Endothelial cell of umbilical vein (primary cell): ENCODE data around the gene NBL1. TPM values are rescaled to one million over a fixed set of nuclear protein-coding genes. Genes with fewer than 3 reads are reported as not detected.

Experiments used
- BruUV-seq: library from RNA; stranded (reverse); fragments of 400-500 nt; replicated peaks from 2 replicates; lab custom pipeline; 2021; lab: Mats Ljungman, UMichigan
- CTCF ChIA-PET: fragments of 300-600, 350-600 bp; sonication (Branson Sonifier 250); formaldehyde crosslinking; loops from one replicate; lab custom pipeline; 2021; ENCODE audit warnings: antibody characterized with exemption, inconsistent platforms; lab: Charles Lee
- POLR2A ChIA-PET: fragments of 300-600, 350-600 bp; sonication (Branson Sonifier 250); formaldehyde crosslinking; loops from one replicate; lab custom pipeline; 2021; ENCODE audit warnings: antibody characterized with exemption, inconsistent platforms; lab: Charles Lee
- DNase-seq: peaks from one replicate; pipeline ENCODE4 v3.0.0-alpha.2; 2011; ENCODE audit warnings: low read depth, low spot score
- FAIRE-seq: peaks from 2 replicates; lab custom pipeline; 2011; peaks lifted over from hg19 to GRCh38; lab: Jason Lieb, UNC
- H2AFZ ChIP-seq: 2 replicates; pipeline ENCODE4 v1.6.0; 2012; ENCODE audit warnings: low read depth, low read length, control low read depth, inconsistent platforms
- H3K27ac ChIP-seq: 2 replicates; pipeline ENCODE4 v1.5.1; 2011; ENCODE audit warnings: low read depth, mild to moderate bottlenecking, control low read depth, low read length, moderate library complexity; ENCODE audit not compliant: insufficient read depth
- H3K27me3 ChIP-seq, 2 experiments: 2 replicates each; pipeline versions ENCODE4 v1.6.0 to v1.6.1; 2011; ENCODE audit warnings: low read length in 2 of 2, mixed read lengths in 1 of 2; ENCODE audit not compliant: control insufficient read depth in 2 of 2, insufficient read depth in 2 of 2
- H3K36me3 ChIP-seq, 2 experiments: 2 replicates in 1 of 2; 3 replicates in 1 of 2; pipeline ENCODE4 v1.5.1; 2011; ENCODE audit warnings: low read length in 2 of 2, mild to moderate bottlenecking in 1 of 2, moderate library complexity in 1 of 2; ENCODE audit not compliant: control insufficient read depth in 2 of 2, insufficient read depth in 2 of 2; ENCODE audit errors: extremely low read depth in 1 of 2
- H3K4me1 ChIP-seq: 3 replicates; pipeline ENCODE4 v1.5.1; 2011; ENCODE audit warnings: mild to moderate bottlenecking, low read length; ENCODE audit not compliant: control insufficient read depth, insufficient read depth; ENCODE audit errors: extremely low read depth
- H3K4me2 ChIP-seq: 2 replicates; pipeline ENCODE4 v1.6.1; 2011; ENCODE audit warnings: low read length, control low read depth, mixed read lengths; ENCODE audit not compliant: insufficient read depth
- H3K4me3 ChIP-seq, 3 experiments: fragments of 200-600 bp in 1 of 3; sonication (generic), shearing (Covaris generic) in 1 of 3; replicated peaks in 1 of 3; 2 replicates each; pipeline ENCODE4 v1.5.1; 2011 to 2016; ENCODE audit warnings: control low read depth in 3 of 3, low read length in 3 of 3, mild to moderate bottlenecking in 2 of 3, inconsistent platforms in 1 of 3, low read depth in 1 of 3, moderate library complexity in 1 of 3; ENCODE audit not compliant: insufficient read depth in 1 of 3
- H3K79me2 ChIP-seq: 2 replicates; pipeline ENCODE4 v1.6.0; 2012; ENCODE audit warnings: low read length, inconsistent platforms; ENCODE audit not compliant: control insufficient read depth, insufficient read depth
- H3K9ac ChIP-seq: replicated peaks from 2 replicates; pipeline ENCODE3; 2011; ENCODE audit warnings: low read length, control low read depth; ENCODE audit not compliant: insufficient read depth; ENCODE audit errors: extremely low read depth
- H3K9me1 ChIP-seq: replicated peaks from 3 replicates; pipeline ENCODE4 v1.6.0; 2011; ENCODE audit warnings: mild to moderate bottlenecking, low read length; ENCODE audit not compliant: control insufficient read depth, insufficient read depth; ENCODE audit errors: extremely low read depth
- H3K9me3 ChIP-seq: replicated peaks from 2 replicates; pipeline ENCODE4 v1.5.1; 2012; ENCODE audit warnings: low read length, inconsistent platforms; ENCODE audit not compliant: control insufficient read depth, insufficient read depth
- H4K20me1 ChIP-seq: replicated peaks from 2 replicates; pipeline ENCODE3; 2011; ENCODE audit warnings: mild to moderate bottlenecking, low read length; ENCODE audit not compliant: control insufficient read depth, insufficient read depth; ENCODE audit errors: extremely low read depth
- CTCF ChIP-seq, 2 donors: IDR thresholded peaks; 1 replicate in 1 of 2; 2 replicates in 1 of 2; pipeline ENCODE4 v1.5.1; 2011; ENCODE audit warnings: low read length in 2 of 2, mild to moderate bottlenecking in 2 of 2, moderate library complexity in 2 of 2, control low read depth in 1 of 2, inconsistent platforms in 1 of 2, low read depth in 1 of 2; ENCODE audit not compliant: insufficient read depth in 1 of 2; ENCODE audit errors: extremely low read depth in 1 of 2
- EZH2 ChIP-seq: IDR thresholded peaks from 2 replicates; pipeline ENCODE4 v1.6.1; 2012; ENCODE audit warnings: borderline replicate concordance, low read depth, mild to moderate bottlenecking, moderate library complexity, low read length, inconsistent platforms; ENCODE audit not compliant: severe bottlenecking
- FOS ChIP-seq: IDR thresholded peaks from 2 replicates; pipeline ENCODE4 v1.6.1; 2011; ENCODE audit warnings: mild to moderate bottlenecking, low read length, moderate library complexity, borderline replicate concordance; ENCODE audit not compliant: insufficient read depth
- GATA2 ChIP-seq: IDR thresholded peaks from 2 replicates; pipeline ENCODE4 v1.7.0; 2011; ENCODE audit warnings: low read depth, mild to moderate bottlenecking, moderate library complexity, mixed read lengths, low read length; ENCODE audit not compliant: insufficient read length, insufficient read depth
- JUN ChIP-seq: IDR thresholded peaks from 2 replicates; pipeline ENCODE4 v1.6.1; 2011; ENCODE audit warnings: borderline replicate concordance, low read depth; ENCODE audit not compliant: insufficient read length, insufficient read depth
- MAX ChIP-seq: IDR thresholded peaks from 2 replicates; pipeline ENCODE4 v1.6.1; 2011; ENCODE audit not compliant: insufficient read depth, insufficient read length
- MYC ChIP-seq: IDR thresholded peaks from one replicate; pipeline ENCODE4 v1.6.1; 2011; ENCODE audit warnings: mild to moderate bottlenecking, low read depth, low read length
- POLR2A ChIP-seq: IDR thresholded peaks from 2 replicates; pipeline ENCODE4 v1.6.1; 2012; ENCODE audit warnings: low read depth, mild to moderate bottlenecking, control low read depth, low read length
- POLR2AphosphoS5 ChIP-seq: IDR thresholded peaks from 2 replicates; pipeline ENCODE4 v1.6.1; 2012; ENCODE audit warnings: low read depth, mild to moderate bottlenecking, control low read depth, low read length, moderate library complexity; ENCODE audit not compliant: insufficient read depth
- dilution Hi-C: fragments of 300-500 bp; cut with MboI; formaldehyde crosslinking; loops from one replicate; pipeline ENCODE4 v1.15.0; 2019; ENCODE audit warnings: low sequenced_read_pairs; ENCODE audit not compliant: extremely low pct_ligation_motif_present
- intact Hi-C: fragments of 100-400 bp; cut with micrococcal nuclease; formaldehyde crosslinking; loops from one replicate; pipeline ENCODE4 v1.10.0; 2022
- polyA plus RNA-seq, 4 experiments: library from polyadenylated mRNA; depleted of rRNA in 3 of 4; stranded (reverse) in 3 of 4; unstranded in 1 of 4; fragments of >200 nt; gene quantifications; 2 replicates each; pipeline versions ENCODE4 v1.2.1 to v1.2.3, GENCODE V29; 2011 to 2012; ENCODE audit warnings: missing spikeins in 1 of 4
- total RNA-seq: library from RNA; stranded (reverse); gene quantifications from 2 replicates; pipeline ENCODE4 v1.2.3, GENCODE V29; 2021

Gene NBL1
- total and polyA plus RNA-seq, 2 donors (not counting 3 experiments of a cell fraction or from before 2014, with no cell fraction given), result 36.2 to 40.5 TPM

- Histone ChIP-seq H3K9ac (no peak overlapping the region), H3K4me3 (no peak overlapping the region), H3K79me2 (peaks cover 26% of the 10 kb centered on the region), H4K20me1 (no peaks in the 10 kb centered on the region), H2AFZ (no peak overlapping the region), H3K4me1 (no peaks in the 10 kb centered on the region), H3K27ac (no peak overlapping the region), H3K36me3 (peaks cover 6% of the 10 kb centered on the region in 2 experiments), H3K27me3 (no peaks in the 10 kb centered on the region), H3K9me3 (no peaks in the 10 kb centered on the region), H3K9me1 (no peaks in the 10 kb centered on the region), H3K4me2 (no peak overlapping the region)
- CTCF ChIA-PET, result no interaction called here
- FAIRE-seq, result no peak
- TF ChIP-seq JUN (no peak), MAX (no peak), MYC (no peak), FOS (no peak), POLR2A (no peak), POLR2AphosphoS5 (no peak), GATA2 (no peak), EZH2 (no peak), CTCF (IDR thresholded peaks at IDR 0.05; ENCODE audit: extremely low read depth in 1 of 2, insufficient read depth in 1 of 2, low read depth in 1 of 2, low read length in 2 of 2) (no peak)
- intact Hi-C loops (no loop called here), dilution Hi-C loops (no loop called here)
- POLR2A ChIA-PET, result no interaction called here
- BruUV-seq, result no TSS peak
- no peak for DNase-seq
These were observed 22.7 kb upstream of the NBL1 start for GRCh38 chr1:19621274-19621950.
